ENCODE measurements around the gene IL24. TPM values are rescaled to one million over a fixed set of nuclear protein-coding genes. Genes with fewer than 3 reads are reported as not detected.

IL24 gene
- total RNA-seq, 4 donors from 2014 or later: 1.7 TPM; not detected in 3

GRCh38 chr1:206904423-206905142 lies 7.3 kb downstream of the IL24 start:
- Histone ChIP-seq H3K4me1 (peaks cover 4 to 12% (median 9%) of the 10 kb centered on the region in 4 donors), H3K27me3 (peaks cover 0 to 20% (median 0%) of the 10 kb centered on the region in 4 donors), H3K9me3 (no peaks in the 10 kb centered on the region), H3K27ac (replicated peaks in 1 of 4) (no peak overlapping the region), H3K36me3 (no peaks in the 10 kb centered on the region), H3K4me3 (no peak overlapping the region)
- no peak for TF ChIP-seq POLR2AphosphoS5 (IDR thresholded peaks at IDR 0.05)
- TF ChIP-seq CTCF (IDR thresholded peaks at IDR 0.05): no peak
- TF ChIP-seq POLR2A (IDR thresholded peaks at IDR 0.05; ENCODE audit: low read depth): no peak
- no peak for TF ChIP-seq EP300 (IDR thresholded peaks at IDR 0.05)
- intact Hi-C loops (cut with DNase I): loop anchor here (5.0 kb wide), 1 partner anchor 37 kb away; the partner anchor contains the start of gene IL20
- 91% methylated on average over 10 of the region's 10 CpGs for WGBS
- no peak for DNase-seq (ENCODE audit: extremely low spot score)

- no peak for DNase-seq (ENCODE audit: extremely low spot score)
- Histone ChIP-seq H3K4me3 (no peak overlapping the region), H3K27me3 (peaks cover 0 to 26% (median 0%) of the 10 kb centered on the region in 4 donors), H3K36me3 (no peaks in the 10 kb centered on the region), H3K9me3 (no peaks in the 10 kb centered on the region), H3K27ac (replicated peaks in 1 of 4) (no peak overlapping the region), H3K4me1 (peaks cover 10 to 21% (median 18%) of the 10 kb centered on the region in 4 donors)
- TF ChIP-seq POLR2A (IDR thresholded peaks at IDR 0.05; ENCODE audit: low read depth) (no peak), EP300 (IDR thresholded peaks at IDR 0.05) (no peak), POLR2AphosphoS5 (IDR thresholded peaks at IDR 0.05) (no peak)
- intact Hi-C loops (cut with DNase I): loop anchor here (5.0 kb wide), 1 partner anchor 38 kb away; the partner anchor contains the start of gene IL20
- 76% methylated on average over 4 of the region's 4 CpGs for WGBS
Measured at GRCh38 chr1:206905295-206906164, 8.3 kb downstream of the IL24 start.

- H3K4me1 ChIP-seq: peaks cover 12 to 35% (median 22%) of the 10 kb centered on the region in 4 donors
- H3K4me3 ChIP-seq: no peak overlapping the region
- intact Hi-C loops (cut with DNase I): loop anchor here (5.0 kb wide), 1 partner anchor 40 kb away; the partner anchor contains the start of gene IL20
- no peak overlapping the region for H3K27ac ChIP-seq (replicated peaks in 1 of 4)
- no peaks in the 10 kb centered on the region for H3K9me3 ChIP-seq
- no peaks in the 10 kb centered on the region for H3K36me3 ChIP-seq
- peaks cover 0 to 26% (median 0%) of the 10 kb centered on the region in 4 donors for H3K27me3 ChIP-seq
- WGBS: 84% methylated on average over 16 of the region's 23 CpGs
- no peak for TF ChIP-seq POLR2A (IDR thresholded peaks at IDR 0.05; ENCODE audit: low read depth)
- TF ChIP-seq CTCF (IDR thresholded peaks at IDR 0.05): peak in 1 of 3 experiments; percentile 8
- no peak for TF ChIP-seq EP300 (IDR thresholded peaks at IDR 0.05)
- TF ChIP-seq POLR2AphosphoS5 (IDR thresholded peaks at IDR 0.05): no peak
- no peak for DNase-seq (ENCODE audit: extremely low spot score)
Measured at GRCh38 chr1:206907304-206907991, 10.2 kb downstream of the IL24 start.

- 98% methylated on average over 10 of the region's 10 CpGs for WGBS
- peaks cover 0 to 26% (median 0%) of the 10 kb centered on the region in 4 donors for H3K27me3 ChIP-seq
- no peaks in the 10 kb centered on the region for H3K36me3 ChIP-seq
- peaks cover 14 to 37% (median 24%) of the 10 kb centered on the region in 4 donors for H3K4me1 ChIP-seq
- no peak for TF ChIP-seq POLR2AphosphoS5 (IDR thresholded peaks at IDR 0.05)
- TF ChIP-seq POLR2A (IDR thresholded peaks at IDR 0.05; ENCODE audit: low read depth): no peak
- no peak for TF ChIP-seq EP300 (IDR thresholded peaks at IDR 0.05)
- TF ChIP-seq CTCF (IDR thresholded peaks at IDR 0.05): no peak
- intact Hi-C loops (cut with DNase I): loop anchor here (5.0 kb wide), 1 partner anchor 41 kb away; the partner anchor contains the start of gene IL20
- H3K4me3 ChIP-seq: no peak overlapping the region
- no peak for DNase-seq (ENCODE audit: extremely low spot score)
- no peaks in the 10 kb centered on the region for H3K9me3 ChIP-seq
- H3K27ac ChIP-seq (replicated peaks in 1 of 4): no peak overlapping the region
Measured at GRCh38 chr1:206908038-206908437, 10.8 kb downstream of the IL24 start.

Measured in esophagus muscularis mucosa (tissue), 4 donors.